ENCODE results near the gene EPHB1.

GRCh38 chr3:135199137-135199536 is 404.1 kb downstream of the EPHB1 start:
- TF ChIP-seq CTCF (IDR thresholded peaks at IDR 0.05) (no peak), POLR2A (IDR thresholded peaks at IDR 0.05) (no peak)

Measured in thyroid gland (tissue), 4 donors.